SK-N-SH treated with all-trans-retinoic acid at 6 μM for 48 hours (cell line): ENCODE results near the gene TARS1.

Experiments used
- ATAC-seq: fragments of 200-7000 bp; cut with Tn5 transposase; 3 replicates; pipeline ENCODE4 v1.9.1; 2020; ENCODE audit warnings: mild to moderate bottlenecking, moderate library complexity
- ARNTL ChIP-seq: fragments of 450-650 bp; formaldehyde crosslinking; IDR thresholded peaks from 2 replicates; pipeline ENCODE4 v1.5.0; 2020; ENCODE audit warnings: low read depth, mild to moderate bottlenecking, moderate library complexity, borderline replicate concordance
- BACH2 ChIP-seq: fragments of 250-450 bp; sonication (Bioruptor Pico); IDR thresholded peaks from 2 replicates; pipeline ENCODE4 v1.9.0; 2021; ENCODE audit warnings: mild to moderate bottlenecking, borderline replicate concordance
- CREB5 ChIP-seq: fragments of 250-450 bp; sonication (Bioruptor Pico); IDR thresholded peaks from 2 replicates; pipeline ENCODE4 v1.5.1; 2020; ENCODE audit warnings: low read depth, mild to moderate bottlenecking, moderate library complexity
- CSDC2 ChIP-seq: fragments of 250-450 bp; sonication (Bioruptor Pico); IDR thresholded peaks from 2 replicates; pipeline ENCODE4 v1.5.0; 2020; ENCODE audit warnings: mild to moderate bottlenecking, moderate library complexity
- ESRRG ChIP-seq: fragments of 250-450 bp; sonication (Bioruptor Pico); IDR thresholded peaks from 2 replicates; pipeline ENCODE4 v1.6.1; 2021; ENCODE audit warnings: mild to moderate bottlenecking
- GLIS3 ChIP-seq: fragments of 250-450 bp; sonication (Bioruptor Pico); IDR thresholded peaks from 2 replicates; pipeline ENCODE4 v1.5.0; 2020; ENCODE audit warnings: mild to moderate bottlenecking, moderate library complexity
- OSR1 ChIP-seq: fragments of 250-450 bp; sonication (Bioruptor Pico); IDR thresholded peaks from 2 replicates; pipeline ENCODE4 v1.8.0; 2022; ENCODE audit warnings: moderate library complexity, mild to moderate bottlenecking, inconsistent platforms
- PPARA ChIP-seq: fragments of 250-450 bp; sonication (Bioruptor Pico); IDR thresholded peaks from 2 replicates; pipeline ENCODE4 v1.5.0; 2020; ENCODE audit warnings: mild to moderate bottlenecking, borderline replicate concordance
- RARB ChIP-seq: fragments of 250-450 bp; sonication (Bioruptor Pico); IDR thresholded peaks from 2 replicates; pipeline ENCODE4 v1.8.0; 2021; ENCODE audit warnings: mild to moderate bottlenecking, moderate library complexity
- SNAI2 ChIP-seq: fragments of 250-450 bp; sonication (Bioruptor Pico); IDR thresholded peaks from 2 replicates; pipeline ENCODE4 v1.5.0; 2020; ENCODE audit warnings: mild to moderate bottlenecking, moderate library complexity
- TCF4 ChIP-seq: fragments of 250-450 bp; sonication (Bioruptor Pico); IDR thresholded peaks from 2 replicates; pipeline ENCODE4 v1.8.0; 2021; ENCODE audit warnings: mild to moderate bottlenecking, moderate library complexity, borderline replicate concordance
- TOX ChIP-seq: fragments of 250-450 bp; sonication (Bioruptor Pico); IDR thresholded peaks from 2 replicates; pipeline ENCODE4 v1.8.0; 2021; ENCODE audit warnings: mild to moderate bottlenecking, moderate library complexity, borderline replicate concordance
- ZC3H10 ChIP-seq: fragments of 250-450 bp; sonication (Bioruptor Pico); IDR thresholded peaks from 2 replicates; pipeline ENCODE4 v1.5.1; 2021; ENCODE audit warnings: mild to moderate bottlenecking, moderate library complexity
- ZFP30 ChIP-seq: fragments of 450-650 bp; formaldehyde crosslinking; IDR thresholded peaks from 2 replicates; pipeline ENCODE4 v1.5.0; 2022; ENCODE audit warnings: mild to moderate bottlenecking, moderate library complexity
- ZNF565 ChIP-seq: fragments of 450-650 bp; formaldehyde crosslinking; conservative IDR thresholded peaks from 2 replicates; pipeline ENCODE4 v1.5.0; 2020; ENCODE audit warnings: low read depth, mild to moderate bottlenecking, moderate library complexity
- ZNF8 ChIP-seq: fragments of 450-650 bp; formaldehyde crosslinking; IDR thresholded peaks from 2 replicates; pipeline ENCODE4 v1.5.0; 2020; ENCODE audit warnings: mild to moderate bottlenecking, moderate library complexity
- TF ChIP-seq, protein P1 (sequence below): fragments of 250-450 bp; sonication (Bioruptor Pico); IDR thresholded peaks from 2 replicates; pipeline ENCODE4 v1.8.0; 2020; ENCODE audit warnings: mild to moderate bottlenecking, moderate library complexity, borderline replicate concordance
- TF ChIP-seq, protein P2 (sequence below): fragments of 250-450 bp; sonication (Bioruptor Pico); IDR thresholded peaks from 2 replicates; pipeline ENCODE4 v1.8.0; 2021; ENCODE audit warnings: low read depth, mild to moderate bottlenecking, moderate library complexity, borderline replicate concordance
- TF ChIP-seq, protein P3 (sequence below): fragments of 250-450 bp; sonication (Bioruptor Pico); IDR thresholded peaks from 2 replicates; pipeline ENCODE4 v1.5.1; 2021; ENCODE audit warnings: mild to moderate bottlenecking, moderate library complexity
- TF ChIP-seq, protein P4 (sequence below): fragments of 250-450 bp; sonication (Bioruptor Pico); IDR thresholded peaks from 2 replicates; pipeline ENCODE4 v1.5.0; 2020; ENCODE audit warnings: mild to moderate bottlenecking, moderate library complexity

TARS1 gene

GRCh38 chr5:33409435-33410170 lies 31.2 kb upstream of the TARS1 start:
- peak; percentile 85 for ATAC-seq
- TF ChIP-seq OSR1 (CRISPR knock-in tag) (no peak), BACH2 (CRISPR knock-in tag) (no peak), ESRRG (no peak), TOX (CRISPR knock-in tag) (no peak; the same call in 1 of the 2 replicates), CSDC2 (CRISPR knock-in tag) (no peak), CREB5 (CRISPR knock-in tag) (no peak), RARB (CRISPR knock-in tag) (no peak), ZNF565 (CRISPR knock-in tag) (no peak)
- TF ChIP-seq, protein P1, sequence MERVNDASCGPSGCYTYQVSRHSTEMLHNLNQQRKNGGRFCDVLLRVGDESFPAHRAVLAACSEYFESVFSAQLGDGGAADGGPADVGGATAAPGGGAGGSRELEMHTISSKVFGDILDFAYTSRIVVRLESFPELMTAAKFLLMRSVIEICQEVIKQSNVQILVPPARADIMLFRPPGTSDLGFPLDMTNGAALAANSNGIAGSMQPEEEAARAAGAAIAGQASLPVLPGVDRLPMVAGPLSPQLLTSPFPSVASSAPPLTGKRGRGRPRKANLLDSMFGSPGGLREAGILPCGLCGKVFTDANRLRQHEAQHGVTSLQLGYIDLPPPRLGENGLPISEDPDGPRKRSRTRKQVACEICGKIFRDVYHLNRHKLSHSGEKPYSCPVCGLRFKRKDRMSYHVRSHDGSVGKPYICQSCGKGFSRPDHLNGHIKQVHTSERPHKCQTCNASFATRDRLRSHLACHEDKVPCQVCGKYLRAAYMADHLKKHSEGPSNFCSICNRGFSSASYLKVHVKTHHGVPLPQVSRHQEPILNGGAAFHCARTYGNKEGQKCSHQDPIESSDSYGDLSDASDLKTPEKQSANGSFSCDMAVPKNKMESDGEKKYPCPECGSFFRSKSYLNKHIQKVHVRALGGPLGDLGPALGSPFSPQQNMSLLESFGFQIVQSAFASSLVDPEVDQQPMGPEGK (CRISPR knock-in tag) = no peak
- TF ChIP-seq, protein P2, sequence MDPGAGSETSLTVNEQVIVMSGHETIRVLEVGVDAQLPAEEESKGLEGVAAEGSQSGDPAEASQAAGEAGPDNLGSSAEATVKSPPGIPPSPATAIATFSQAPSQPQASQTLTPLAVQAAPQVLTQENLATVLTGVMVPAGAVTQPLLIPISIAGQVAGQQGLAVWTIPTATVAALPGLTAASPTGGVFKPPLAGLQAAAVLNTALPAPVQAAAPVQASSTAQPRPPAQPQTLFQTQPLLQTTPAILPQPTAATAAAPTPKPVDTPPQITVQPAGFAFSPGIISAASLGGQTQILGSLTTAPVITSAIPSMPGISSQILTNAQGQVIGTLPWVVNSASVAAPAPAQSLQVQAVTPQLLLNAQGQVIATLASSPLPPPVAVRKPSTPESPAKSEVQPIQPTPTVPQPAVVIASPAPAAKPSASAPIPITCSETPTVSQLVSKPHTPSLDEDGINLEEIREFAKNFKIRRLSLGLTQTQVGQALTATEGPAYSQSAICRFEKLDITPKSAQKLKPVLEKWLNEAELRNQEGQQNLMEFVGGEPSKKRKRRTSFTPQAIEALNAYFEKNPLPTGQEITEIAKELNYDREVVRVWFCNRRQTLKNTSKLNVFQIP (CRISPR knock-in tag) = no peak

- TF ChIP-seq, protein P3, sequence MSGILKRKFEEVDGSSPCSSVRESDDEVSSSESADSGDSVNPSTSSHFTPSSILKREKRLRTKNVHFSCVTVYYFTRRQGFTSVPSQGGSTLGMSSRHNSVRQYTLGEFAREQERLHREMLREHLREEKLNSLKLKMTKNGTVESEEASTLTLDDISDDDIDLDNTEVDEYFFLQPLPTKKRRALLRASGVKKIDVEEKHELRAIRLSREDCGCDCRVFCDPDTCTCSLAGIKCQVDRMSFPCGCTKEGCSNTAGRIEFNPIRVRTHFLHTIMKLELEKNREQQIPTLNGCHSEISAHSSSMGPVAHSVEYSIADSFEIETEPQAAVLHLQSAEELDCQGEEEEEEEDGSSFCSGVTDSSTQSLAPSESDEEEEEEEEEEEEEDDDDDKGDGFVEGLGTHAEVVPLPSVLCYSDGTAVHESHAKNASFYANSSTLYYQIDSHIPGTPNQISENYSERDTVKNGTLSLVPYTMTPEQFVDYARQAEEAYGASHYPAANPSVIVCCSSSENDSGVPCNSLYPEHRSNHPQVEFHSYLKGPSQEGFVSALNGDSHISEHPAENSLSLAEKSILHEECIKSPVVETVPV (CRISPR knock-in tag) = no peak
- TF ChIP-seq ZFP30 (CRISPR knock-in tag) (no peak), PPARA (no peak), ARNTL (no peak), SNAI2 (CRISPR knock-in tag) (no peak)
These were observed 30.5 kb upstream of the TARS1 start for GRCh38 chr5:33410221-33410620.

DNA sequence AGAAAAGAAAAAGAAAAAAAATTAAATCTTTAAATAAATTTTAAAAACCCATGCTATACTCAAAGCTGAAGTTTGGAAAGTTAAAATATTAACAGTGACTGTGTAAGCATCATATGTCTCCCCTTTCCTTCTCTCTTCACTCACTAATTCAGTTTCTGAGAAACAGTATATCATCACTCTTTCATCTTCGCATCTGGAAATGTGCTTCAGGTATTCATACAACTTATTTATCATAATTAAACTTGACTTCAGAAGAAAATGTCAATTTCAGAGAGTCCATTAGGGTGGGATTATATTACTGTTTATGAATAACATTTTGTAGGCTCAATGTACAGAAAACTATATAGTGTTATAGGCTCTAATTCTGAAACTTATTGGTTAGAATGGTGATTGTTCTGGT lies 29.3 kb upstream of the TARS1 start:
- ATAC-seq = peak; percentile 3; the same call in 1 of the 3 replicates
- no peak for TF ChIP-seq ESRRG
- TF ChIP-seq ZNF8 (CRISPR knock-in tag) = no peak
- TF ChIP-seq, protein P1 (CRISPR knock-in tag) = no peak
- TF ChIP-seq TCF4 (CRISPR knock-in tag) = no peak
- TF ChIP-seq ARNTL = no peak
- no peak for TF ChIP-seq BACH2 (CRISPR knock-in tag)
- no peak for TF ChIP-seq ZC3H10
- no peak for TF ChIP-seq GLIS3
- no peak for TF ChIP-seq RARB (CRISPR knock-in tag)
- TF ChIP-seq, protein P4, sequence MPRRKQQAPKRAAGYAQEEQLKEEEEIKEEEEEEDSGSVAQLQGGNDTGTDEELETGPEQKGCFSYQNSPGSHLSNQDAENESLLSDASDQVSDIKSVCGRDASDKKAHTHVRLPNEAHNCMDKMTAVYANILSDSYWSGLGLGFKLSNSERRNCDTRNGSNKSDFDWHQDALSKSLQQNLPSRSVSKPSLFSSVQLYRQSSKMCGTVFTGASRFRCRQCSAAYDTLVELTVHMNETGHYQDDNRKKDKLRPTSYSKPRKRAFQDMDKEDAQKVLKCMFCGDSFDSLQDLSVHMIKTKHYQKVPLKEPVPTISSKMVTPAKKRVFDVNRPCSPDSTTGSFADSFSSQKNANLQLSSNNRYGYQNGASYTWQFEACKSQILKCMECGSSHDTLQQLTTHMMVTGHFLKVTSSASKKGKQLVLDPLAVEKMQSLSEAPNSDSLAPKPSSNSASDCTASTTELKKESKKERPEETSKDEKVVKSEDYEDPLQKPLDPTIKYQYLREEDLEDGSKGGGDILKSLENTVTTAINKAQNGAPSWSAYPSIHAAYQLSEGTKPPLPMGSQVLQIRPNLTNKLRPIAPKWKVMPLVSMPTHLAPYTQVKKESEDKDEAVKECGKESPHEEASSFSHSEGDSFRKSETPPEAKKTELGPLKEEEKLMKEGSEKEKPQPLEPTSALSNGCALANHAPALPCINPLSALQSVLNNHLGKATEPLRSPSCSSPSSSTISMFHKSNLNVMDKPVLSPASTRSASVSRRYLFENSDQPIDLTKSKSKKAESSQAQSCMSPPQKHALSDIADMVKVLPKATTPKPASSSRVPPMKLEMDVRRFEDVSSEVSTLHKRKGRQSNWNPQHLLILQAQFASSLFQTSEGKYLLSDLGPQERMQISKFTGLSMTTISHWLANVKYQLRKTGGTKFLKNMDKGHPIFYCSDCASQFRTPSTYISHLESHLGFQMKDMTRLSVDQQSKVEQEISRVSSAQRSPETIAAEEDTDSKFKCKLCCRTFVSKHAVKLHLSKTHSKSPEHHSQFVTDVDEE (CRISPR knock-in tag) = no peak
- TF ChIP-seq, protein P3 (CRISPR knock-in tag) = no peak
- TF ChIP-seq CSDC2 (CRISPR knock-in tag) = no peak
- TF ChIP-seq SNAI2 (CRISPR knock-in tag) = no peak
- TF ChIP-seq, protein P2 (CRISPR knock-in tag) = no peak
- TF ChIP-seq PPARA = no peak
- TF ChIP-seq OSR1 (CRISPR knock-in tag) = no peak

More at GRCh38 chr5:33410221-33410620, 30.5 kb upstream of the TARS1 start:
- no peak; the same call in 2 of the 3 replicates for ATAC-seq
